HG03354 (cell line): Measurements from ENCODE around the gene MSRB3.
"Not testable (repeated sequence)": the region's sequence is repeated elsewhere in the genome, so short reads cannot be mapped to it uniquely, and the experiment has no call there.

Experiments used
- ATAC-seq: cut with Tn5 transposase; IDR thresholded peaks from one replicate; pipeline ENCODE4 v1.9.1; 2021; ENCODE audit warnings: mild to moderate bottlenecking; ENCODE audit not compliant: unreplicated experiment, poor library complexity, severe bottlenecking

Gene MSRB3

GRCh38 chr12:65432651-65433050 is 154.2 kb downstream of the MSRB3 start:
- no peak for ATAC-seq

- ATAC-seq, result no peak
Measured at GRCh38 chr12:65434737-65435136, 156.3 kb downstream of the MSRB3 start.

GRCh38 chr12:65443038-65443437 is 164.6 kb downstream of the MSRB3 start:
- ATAC-seq, result no peak

GRCh38 chr12:65444996-65445395 is 166.5 kb downstream of the MSRB3 start:
- no peak for ATAC-seq

GRCh38 chr12:65446901-65447300 is 168.4 kb downstream of the MSRB3 start:
- no peak for ATAC-seq

GRCh38 chr12:65449400-65449799 is 170.9 kb downstream of the MSRB3 start:
- no peak for ATAC-seq

GRCh38 chr12:65450625-65451024 is 172.1 kb downstream of the MSRB3 start:
- no peak for ATAC-seq

GRCh38 chr12:65454115-65454787 is 175.8 kb downstream of the MSRB3 start:
- ATAC-seq, result no peak

- ATAC-seq, result not testable (repeated sequence)
Measured at GRCh38 chr12:65457341-65457740, 178.9 kb downstream of the MSRB3 start.

- no peak for ATAC-seq
Measured at GRCh38 chr12:65458718-65459117, 180.2 kb downstream of the MSRB3 start.

GRCh38 chr12:65459545-65459944 is 181.1 kb downstream of the MSRB3 start:
- ATAC-seq, result no peak

GRCh38 chr12:65460063-65460462 is 181.6 kb downstream of the MSRB3 start:
- ATAC-seq, result no peak

- ATAC-seq, result no peak
Measured at GRCh38 chr12:65461017-65461416, 182.5 kb downstream of the MSRB3 start.

GRCh38 chr12:65462484-65462883 is 184.0 kb downstream of the MSRB3 start:
- no peak for ATAC-seq

GRCh38 chr12:65463082-65463481 is 184.6 kb downstream of the MSRB3 start:
- no peak for ATAC-seq

- ATAC-seq, result no peak
Measured at GRCh38 chr12:65463611-65464010, 185.1 kb downstream of the MSRB3 start.

GRCh38 chr12:65464930-65465329 is 186.4 kb downstream of the MSRB3 start:
- ATAC-seq, result no peak

GRCh38 chr12:65465766-65466547 is 187.5 kb downstream of the MSRB3 start:
- ATAC-seq, result no peak

GRCh38 chr12:65466911-65467310 is 188.4 kb downstream of the MSRB3 start:
- no peak for ATAC-seq

- no peak for ATAC-seq
Measured at GRCh38 chr12:65470256-65470655, 191.8 kb downstream of the MSRB3 start.

- no peak for ATAC-seq
Measured at GRCh38 chr12:65472079-65472478, 193.6 kb downstream of the MSRB3 start.
